Measurements from ENCODE around the gene RDM1.

GRCh38 chr17:35903451-35903850 is 27.1 kb downstream of the RDM1 start:
- TF ChIP-seq CTCF (IDR thresholded peaks at IDR 0.05) (no peak), EP300 (IDR thresholded peaks at IDR 0.05) (no peak), SREBF2 (IDR thresholded peaks at IDR 0.05) (no peak), USF2 (IDR thresholded peaks at IDR 0.05) (no peak), ELK1 (IDR thresholded peaks at IDR 0.05; ENCODE audit: low read depth, low read length) (no peak), POLR2A (IDR thresholded peaks at IDR 0.05; ENCODE audit: low read length) (no peak), CHD2 (IDR thresholded peaks at IDR 0.05; ENCODE audit: low read length, partially characterized antibody) (no peak), NR3C1 (IDR thresholded peaks at IDR 0.05) (no peak), HMGXB4 (CRISPR knock-in tag; IDR thresholded peaks at IDR 0.05; ENCODE audit: borderline replicate concordance) (no peak), RAD21 (conservative IDR thresholded peaks at IDR 0.05 in 1 of 2, IDR thresholded peaks at IDR 0.05 in 1 of 2) (no peak), E2F6 (IDR thresholded peaks at IDR 0.05; ENCODE audit: borderline replicate concordance, low read depth) (no peak), CEBPB (IDR thresholded peaks at IDR 0.05) (no peak)

All from A549 (cell line).